ENCODE results near the gene PGLYRP4.
"Not testable (repeated sequence)": the region's sequence is repeated elsewhere in the genome, so short reads cannot be mapped to it uniquely, and the experiment has no call there.

Gene PGLYRP4

DNA sequence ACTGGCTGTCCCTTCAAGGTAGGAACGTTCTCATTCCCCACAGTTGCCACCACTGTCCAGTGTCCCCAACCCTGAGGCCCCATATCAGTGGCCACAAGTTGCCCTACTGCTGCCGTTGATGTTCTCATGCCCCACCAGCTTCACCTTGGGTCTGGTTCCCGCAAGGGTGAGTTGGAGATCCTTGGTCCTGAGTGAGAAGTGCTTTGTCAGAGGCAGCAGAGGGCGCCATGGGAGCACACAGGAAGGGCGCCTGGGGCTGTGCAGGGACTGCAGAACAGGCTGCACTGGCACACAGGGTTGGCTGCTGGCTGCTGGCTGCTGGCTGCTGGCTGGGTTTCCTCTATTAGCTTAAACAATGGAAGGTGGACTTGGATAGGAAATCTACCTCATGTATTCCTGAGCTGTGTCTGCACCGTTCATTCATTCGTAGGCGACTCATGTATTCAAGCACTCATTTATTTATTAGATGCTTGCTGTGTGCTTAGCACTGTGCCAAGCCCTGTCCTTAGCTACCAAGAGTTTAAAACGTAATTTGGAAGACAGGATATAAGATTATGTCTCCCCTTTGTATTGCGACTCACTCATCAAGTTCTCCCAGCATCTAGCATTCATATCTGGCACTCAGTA, 6.9 kb upstream of the PGLYRP4 start:
- peak; percentile 86 for DNase-seq

DNA sequence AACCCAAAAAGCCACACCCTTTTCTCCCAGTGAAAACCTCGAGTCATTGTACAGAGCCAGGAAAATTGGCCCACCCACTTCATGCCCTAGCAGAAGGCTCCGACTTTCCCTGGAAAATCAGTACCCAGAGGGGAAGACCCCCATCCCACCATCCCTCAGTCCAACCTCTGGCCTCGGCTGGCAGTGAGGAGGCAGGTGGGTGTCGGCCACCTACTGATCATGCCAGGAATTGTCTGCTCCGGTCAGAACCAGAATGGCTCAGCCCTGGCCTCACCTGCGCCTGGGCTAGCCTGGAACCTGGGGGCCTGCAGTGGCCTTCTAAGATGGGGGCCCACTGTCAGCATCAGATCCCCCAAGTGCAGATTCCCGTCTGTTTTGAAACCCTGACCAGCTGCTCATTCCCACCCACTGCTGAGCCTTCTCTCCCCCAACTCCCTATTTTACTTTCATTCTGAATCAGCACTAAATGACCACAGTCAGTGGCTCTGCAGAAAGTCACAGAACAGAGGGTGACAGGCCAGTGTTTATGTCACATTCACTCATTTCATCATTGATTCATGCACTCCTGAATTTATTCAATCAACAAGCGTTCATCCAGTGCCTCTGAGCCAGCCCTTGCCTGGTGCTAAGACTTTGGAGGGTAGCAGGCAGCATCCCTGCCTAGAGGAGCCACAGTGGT, 6.0 kb upstream of the PGLYRP4 start:
- no peak for DNase-seq

DNA sequence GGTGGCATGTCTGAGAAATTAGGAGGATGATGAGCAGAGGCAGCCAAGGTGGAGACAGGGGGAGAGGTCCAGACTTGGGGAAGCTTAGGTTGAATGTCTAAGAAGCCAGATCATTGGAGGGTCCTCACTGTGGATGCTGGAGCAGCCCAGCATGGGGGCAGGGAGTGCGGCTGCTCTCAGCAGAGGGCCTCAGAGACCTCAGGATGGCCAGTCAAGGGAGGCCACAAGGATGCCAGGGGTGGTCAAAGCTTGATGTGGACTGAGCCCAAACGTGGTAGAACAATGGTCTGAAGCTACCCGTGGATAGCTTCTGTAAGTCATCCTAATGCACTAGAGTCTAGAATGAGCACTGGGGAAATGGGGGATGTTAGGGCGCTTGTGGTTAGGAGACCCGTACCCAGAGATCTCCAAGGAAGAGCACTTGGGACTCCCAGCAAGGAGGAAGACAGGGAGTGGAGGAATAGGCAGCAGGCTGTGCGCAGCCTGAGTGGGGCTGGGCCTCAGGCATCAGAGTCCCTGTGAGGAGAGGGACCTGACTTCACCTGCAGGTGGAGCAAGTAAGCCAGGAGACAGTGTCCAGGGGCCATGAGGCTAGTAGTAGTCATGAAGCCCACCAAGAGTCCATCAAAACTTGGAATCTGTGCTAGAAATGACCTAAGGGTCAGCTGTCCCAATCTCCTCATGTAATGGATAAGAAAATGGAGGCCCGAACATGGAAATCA, 4.7 kb upstream of the PGLYRP4 start:
- no peak for DNase-seq

DNA sequence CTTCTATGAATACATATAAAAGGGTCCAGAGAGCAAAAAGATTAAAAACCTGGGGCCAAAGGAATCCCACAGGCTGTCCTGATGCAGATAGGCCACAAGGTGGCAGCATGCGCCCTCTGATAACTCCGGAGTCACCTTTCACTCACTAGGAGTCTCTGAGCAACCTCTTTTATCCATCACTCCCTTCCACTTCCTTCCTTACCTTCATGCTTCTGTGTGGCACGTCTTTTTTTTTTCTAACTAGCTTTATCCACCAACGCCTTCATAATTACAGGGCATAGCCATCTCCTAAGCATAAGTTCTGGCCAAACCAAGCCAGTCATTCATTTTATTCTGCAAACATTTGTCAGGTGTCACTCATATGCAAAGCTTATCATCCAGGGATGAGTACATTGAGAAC, 3.9 kb upstream of the PGLYRP4 start:
- peak; percentile 92 for DNase-seq

DNA sequence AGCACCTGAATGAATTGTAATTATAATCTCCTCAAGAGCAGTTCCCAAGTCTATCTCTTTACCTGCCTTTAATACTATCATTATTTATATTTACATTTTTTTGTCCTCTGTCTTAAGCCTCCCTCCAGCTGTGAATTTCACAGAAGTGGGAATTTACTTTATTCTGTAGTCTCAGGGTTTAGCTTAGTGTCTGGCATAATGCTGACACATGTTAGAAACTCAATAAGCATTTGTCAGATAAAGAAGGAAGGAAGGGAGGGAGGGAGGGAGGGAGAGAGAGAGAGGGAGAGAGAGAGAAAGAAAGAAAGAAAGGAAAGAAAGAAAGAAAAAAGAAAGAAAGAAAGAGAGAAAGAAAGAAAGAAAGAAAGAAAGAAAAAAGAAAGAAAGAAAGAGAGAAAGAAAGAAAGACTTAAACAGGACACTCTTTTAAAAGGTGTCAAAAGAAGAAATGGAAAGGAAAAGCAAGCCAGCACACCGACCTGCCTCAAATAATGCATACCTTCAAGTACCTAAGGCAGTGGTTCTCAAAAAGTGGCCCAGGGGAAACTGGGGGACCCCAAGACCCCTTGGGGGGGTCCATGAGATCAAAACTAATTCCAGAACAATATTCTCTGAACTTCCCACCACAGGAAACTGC, 1.8 kb upstream of the PGLYRP4 start:
- DNase-seq: no peak

DNA sequence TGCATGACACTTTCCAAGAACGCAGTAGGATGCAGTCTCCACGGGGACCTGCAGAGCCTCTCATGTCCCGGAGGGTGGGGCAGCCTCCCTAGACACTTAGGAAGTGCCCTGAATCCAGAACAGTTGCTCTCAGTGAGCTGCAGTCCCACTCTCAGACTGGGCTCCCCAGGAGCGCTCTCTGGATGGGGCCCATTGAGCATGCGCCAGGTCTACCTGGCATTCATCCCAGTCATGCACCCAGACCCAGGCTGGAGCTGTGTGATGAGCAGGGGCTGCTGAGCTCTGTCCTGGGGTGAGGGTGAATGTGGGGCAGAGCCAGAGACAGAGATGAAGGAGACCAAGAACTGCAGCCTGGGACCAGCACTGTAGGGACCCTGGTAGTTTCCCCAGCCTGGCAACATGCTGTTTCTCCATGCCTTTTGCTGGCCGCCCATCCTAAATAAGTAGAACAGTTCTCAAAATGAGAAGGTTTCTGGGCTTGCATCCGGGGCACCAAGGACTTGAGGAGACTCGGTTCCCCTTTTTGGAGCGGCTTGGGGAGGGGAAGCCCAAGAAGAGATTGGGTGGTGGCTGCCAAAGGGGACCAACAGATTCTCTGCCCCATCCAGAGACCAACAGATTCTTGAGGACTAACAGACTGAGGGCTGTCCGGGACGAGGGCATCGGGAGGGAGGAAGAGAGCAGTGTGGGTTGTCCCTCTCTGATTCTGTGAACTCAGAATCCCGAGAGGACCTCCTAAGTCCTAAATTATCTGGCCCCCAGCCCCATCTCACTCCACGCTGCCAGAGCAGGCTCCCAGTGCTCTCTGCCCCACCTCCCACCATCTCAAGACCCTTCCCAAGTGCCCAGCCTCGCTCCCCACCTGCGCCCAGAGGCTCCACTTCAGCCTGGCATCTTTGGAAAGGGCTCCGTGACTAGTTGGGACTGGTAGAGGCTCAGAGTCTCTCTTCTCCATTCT, 1.0 kb upstream of the PGLYRP4 start:
- DNase-seq: no peak

DNA sequence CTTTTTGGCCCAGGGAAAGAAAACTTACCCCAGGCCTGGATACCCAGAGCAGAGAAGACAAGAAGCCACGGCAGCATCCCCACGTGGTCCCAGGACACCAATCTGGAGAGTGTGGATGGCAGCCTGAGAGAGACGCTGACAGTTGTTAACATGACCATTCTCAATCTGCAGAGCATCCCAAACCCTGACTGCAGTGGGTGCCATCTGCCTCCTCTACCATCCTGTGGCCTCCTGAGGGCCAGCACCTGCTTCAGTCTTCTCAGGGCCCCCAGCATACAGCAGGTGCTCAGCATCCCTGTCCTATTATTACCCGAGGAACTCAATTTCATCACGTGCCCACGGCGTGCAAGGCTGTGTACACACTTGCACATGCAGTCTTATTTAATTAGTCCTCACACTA, 785 bp downstream of the PGLYRP4 start:
- DNase-seq: no peak

DNA sequence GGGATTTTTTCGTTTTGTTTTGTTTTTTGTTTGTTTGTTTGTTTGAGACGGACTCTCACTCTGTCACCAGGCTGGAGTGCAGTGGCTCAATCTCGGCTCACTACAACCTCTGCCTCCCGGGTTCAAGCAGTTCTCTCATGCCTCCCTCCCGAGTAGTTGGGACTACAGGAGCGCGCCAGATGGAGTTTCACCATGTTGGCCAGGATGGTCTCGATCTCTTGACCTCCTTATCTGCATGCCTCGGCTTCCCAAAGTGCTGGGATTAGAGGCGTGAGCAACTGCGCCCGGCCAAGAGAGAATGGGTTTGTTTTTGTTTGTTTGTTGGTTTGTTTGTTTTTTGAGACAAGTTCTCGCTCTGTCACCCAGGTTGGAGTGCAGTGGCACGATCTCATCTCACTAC, 1.6 kb downstream of the PGLYRP4 start:
- DNase-seq: not testable (repeated sequence)

DNA sequence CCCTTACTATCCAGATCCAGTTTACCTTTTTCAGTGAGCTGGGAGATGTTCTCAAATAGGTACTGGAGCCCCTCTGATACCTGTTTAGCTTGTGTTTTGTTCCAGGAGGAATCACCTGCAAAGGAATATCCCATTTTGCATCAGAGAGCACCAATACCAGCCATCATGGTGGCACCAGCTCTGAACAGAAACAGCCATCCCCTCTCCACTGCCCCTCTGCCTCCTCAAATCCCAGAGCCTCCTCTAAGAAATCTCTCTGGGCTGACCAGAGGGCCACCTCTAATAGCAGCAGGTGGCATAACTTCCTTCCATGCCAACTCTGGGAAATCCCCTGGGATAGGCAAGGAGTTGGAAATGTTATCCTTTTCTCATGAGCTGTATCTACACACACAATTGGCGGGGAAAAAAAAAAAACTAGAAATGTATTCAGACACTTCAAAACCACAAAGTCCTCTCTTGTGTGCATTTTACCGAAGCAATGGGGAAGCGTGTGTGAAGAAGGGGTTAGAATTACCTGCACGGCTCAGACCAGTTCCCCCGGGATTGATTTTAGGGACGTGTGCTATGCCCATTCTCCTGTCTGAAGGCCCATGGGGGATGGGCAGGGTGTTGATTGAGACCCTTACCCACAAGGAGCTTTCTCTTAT, 2.4 kb downstream of the PGLYRP4 start:
- DNase-seq: no peak

DNA sequence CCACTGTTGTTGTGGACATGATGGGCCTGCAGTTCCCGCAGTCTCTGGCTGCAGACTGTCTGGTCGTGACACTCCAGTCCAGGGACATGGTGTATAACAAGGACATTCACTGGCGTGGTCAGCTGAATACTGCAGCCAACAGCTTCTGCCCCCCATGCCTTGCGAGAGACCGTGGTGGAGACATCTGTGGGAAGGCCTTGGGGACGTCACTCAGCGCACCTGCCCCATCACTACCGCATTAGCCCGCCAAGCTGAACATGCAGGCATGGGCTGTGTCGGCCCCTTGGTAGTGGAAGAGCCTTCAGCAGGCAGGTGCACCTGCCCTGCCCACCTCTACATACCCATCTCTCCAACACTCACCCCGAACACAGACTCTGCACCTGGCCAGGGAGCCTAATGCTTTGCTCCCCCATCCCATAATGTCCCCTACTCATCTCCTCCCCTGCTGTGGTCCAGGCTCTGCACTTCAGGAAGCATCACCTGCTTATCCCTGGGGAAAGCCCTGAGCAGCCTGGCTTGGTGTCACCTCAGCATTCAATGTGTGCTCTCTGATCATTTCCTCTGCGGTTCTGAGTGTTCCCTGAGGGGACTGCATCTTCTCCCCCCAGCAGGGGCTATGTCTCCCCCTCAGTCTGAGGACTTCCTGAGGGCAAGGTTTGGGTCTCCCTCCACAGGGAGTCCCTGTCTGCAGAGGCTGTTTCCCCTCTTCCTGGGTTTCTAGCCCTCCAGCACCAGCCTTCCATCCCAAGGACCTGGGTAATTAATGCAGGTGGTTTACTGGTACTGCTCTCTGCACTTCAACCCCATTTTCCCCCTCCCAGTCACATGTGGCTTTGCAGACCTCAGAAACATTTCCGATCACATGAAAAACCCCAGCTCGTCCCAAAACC, 3.2 kb downstream of the PGLYRP4 start:
- DNase-seq: no peak

DNA sequence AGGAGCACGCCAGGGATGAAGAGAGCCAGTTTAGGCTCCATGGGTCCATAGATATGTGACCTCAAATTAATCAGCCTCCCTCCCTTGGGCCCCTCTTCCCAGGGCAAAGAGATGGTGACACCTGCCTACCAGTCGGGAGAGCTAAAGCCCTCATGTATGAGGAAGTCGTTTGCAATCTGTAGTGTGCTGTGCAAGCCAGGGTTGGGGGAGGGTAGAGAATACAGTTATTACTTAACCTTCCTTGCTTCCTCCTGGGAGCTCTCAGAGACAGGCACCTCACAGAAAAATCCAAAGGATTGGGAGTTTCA, 4.0 kb downstream of the PGLYRP4 start:
- DNase-seq: no peak

DNA sequence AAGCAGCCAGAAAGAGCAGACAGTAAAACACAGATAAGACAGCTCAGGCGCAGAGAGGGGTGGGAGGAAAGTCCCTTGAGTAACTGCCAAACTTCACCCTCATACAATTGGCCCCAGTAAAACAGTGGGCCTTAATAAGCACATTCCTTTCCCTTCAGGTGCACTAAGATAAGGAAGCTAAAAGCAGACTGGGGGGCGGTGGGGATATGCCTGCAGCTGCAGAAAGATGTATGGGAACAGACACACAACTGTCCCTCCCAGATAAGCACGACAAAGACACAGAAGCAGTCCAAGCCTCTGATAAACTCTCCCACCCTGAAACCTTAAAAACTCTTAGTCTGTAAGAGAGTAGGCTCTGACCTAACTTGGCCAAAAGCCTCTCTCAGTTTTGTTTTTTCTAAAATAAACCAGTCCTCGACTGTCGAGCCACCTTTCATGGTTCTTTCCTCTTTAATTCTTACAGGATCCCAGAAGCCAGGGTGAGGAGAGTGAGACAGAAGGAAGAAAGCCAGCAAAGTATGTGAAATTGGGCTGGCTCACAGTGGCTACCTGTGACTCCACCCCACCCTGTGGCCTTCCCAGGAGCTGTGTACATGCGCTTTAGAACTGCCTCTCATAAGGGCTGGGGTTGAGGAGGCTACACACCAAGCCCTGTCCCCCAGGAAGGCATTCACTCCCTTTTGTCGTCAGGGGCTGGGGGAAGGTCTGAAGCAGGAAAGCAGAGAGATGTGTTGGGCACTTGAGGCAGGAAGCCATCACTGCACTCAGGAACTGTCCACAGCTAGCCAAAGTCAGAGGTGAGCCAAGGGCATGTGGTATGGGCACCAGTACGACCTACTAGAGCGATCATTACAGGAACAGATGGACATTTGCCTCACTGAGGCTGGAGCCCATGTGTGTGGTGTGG, 4.6 kb downstream of the PGLYRP4 start:
- DNase-seq: no peak

DNA sequence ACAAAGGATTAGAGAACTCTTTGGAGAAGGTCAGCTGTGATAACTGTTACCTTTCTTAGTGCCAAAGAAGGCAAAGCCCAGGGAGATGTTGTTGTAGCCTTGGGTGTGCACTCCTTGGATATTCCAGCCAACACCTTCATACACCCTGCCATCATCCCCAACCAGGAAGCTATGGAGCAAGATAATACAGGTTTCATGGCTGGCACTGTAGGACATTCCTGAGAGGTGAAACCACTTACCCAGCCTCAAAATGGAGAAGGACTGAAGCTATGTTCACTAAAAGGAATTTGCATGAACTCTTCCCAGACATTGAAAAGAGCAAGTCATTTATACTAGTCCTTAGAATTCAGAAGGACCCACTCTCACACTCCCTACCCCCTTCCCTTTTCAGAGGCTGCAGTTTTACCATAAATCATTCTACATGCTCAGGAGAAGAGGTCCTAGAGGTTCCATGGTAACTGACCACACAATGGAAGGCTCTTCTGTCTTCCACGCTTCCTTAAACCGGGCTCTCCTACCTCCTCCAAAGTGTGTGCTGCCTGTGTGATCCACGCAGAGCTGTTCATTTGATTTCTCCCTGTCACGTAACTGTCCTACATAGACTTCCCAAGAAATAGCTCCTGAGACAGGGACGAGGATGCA, 5.5 kb downstream of the PGLYRP4 start:
- DNase-seq: no peak

DNA sequence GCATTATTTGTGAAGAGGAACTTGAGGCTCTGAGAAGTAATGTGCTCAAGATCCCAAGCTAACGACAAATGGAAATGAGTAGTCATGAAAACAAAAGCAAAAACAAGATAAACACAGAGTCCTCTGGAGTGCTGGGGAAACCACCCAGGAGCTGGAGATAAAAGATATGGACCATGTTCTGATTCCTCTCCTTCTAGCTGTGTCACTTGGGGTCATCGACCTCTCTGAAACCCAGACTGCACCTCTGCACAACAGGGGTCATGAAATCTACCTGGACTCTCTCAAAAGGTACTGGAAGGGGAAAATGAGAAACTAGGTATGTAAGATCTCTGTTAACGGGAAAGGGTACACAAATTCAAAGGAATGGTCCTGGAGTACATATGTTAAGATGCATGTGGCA, 6.5 kb downstream of the PGLYRP4 start:
- no peak for DNase-seq

DNA sequence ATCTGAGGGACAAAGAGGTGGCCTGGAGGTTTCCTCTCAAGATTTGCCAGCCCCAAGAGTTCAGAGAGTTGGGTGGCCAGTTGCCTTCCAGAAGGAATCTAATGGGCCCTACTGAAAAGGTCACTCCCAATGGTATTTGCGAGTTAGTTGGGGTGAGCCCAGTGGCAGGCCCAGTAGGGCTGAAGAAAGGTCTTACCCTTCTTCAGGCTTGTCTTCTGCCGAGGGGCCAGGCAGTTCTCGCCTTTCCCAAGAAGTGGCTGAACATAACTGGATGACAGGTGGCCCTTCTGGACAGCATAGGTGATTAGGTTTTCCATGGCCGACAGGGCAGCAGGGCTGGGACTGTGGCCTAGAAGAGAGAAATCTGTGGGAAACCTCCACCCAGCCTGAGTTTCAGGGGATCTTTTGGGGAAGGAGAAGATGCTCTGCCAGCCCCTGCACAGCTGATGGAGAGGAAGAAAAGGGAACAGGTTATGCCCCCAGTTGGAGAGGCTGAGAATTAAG, 7.2 kb downstream of the PGLYRP4 start:
- no peak for DNase-seq

DNA sequence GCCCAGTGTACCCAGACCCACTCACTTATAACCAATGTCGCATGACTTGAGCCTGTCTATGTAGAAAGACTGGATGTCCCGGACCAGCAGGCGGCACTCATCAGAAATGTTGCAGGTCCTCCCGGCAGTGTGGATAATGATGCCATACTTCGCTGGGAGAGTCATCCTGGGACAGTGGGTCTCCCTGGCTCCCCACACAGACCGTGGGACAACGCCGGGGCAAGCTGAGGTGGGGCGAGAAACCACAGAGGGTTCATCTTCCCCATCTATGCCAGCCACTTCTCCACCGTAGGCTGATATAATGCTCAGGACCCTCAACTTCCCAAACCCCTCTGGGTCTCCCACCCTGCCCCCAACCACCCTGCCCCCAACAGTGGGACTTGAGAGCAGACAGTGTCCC, 8.3 kb downstream of the PGLYRP4 start:
- DNase-seq: no peak

DNA sequence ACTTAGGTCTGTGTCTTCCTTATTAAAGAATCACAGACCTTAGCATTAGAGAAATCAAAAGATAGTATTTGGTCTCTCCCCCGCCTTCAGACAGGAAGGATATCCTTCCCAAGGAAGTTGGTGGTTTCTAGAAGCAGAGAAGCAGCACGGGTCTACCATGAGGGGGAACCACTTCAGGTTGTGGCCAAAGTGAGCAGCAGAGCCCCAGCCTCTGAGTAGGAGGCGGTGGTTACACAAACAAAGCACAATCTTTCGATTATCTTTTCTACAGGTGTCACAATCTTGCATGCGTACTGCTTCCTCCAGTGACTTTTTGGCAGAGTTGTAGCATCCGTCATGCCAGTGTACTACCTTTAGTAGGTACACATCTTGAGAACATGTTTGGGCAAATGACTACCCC, 8.8 kb downstream of the PGLYRP4 start:
- DNase-seq: no peak

DNA sequence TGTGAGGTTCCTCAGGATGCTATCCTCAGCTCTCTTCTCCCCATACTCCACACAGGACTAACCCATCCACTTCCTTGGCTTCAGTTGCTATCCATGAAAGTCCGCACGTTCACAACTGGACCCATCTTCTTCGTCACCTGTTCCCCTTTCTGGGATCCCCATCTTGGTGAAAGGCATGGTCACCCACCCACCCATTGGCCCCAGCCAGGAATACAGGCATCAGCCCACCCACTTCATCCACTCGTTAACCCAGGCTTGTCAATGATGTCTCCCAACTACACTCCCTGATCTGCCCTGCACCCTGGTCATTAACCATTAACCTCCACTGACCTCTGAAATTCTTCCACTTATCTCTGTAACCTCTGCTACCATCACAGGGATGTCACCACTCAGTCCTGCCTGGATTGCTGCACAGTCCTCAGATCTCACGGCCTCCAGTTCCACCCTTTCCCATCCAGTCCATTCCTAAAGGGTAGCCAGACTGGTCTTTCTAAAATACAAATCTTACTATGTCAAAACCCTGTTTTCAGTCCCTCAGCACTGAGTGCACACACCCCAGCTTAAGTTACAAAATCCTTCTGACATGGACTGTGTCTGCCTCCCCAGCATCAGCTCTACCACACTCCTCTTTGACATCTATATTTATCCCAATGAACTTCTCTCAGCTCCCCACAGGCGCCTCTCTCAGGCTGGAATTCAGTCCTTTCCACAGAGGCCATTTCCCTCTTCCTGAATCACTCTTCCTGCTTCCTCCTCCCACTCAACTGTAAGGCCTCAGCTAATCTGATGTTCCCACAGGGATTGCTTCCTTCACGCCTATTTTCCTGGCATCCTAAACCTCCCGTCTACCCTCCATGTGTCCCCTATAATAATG, 10.4 kb downstream of the PGLYRP4 start:
- no peak for DNase-seq

All from NCI-H1694 treated with DMSO at 0.1 percent for 48 hours (cell line).